A549 (cell line): ENCODE results near the gene PTGES2.
"Not testable (repeated sequence)": the region's sequence is repeated elsewhere in the genome, so short reads cannot be mapped to it uniquely, and the experiment has no call there.

Experiments used
- FOSB ChIP-seq: fragments of 250-450 bp; sonication (Bioruptor Pico); IDR thresholded peaks from 2 replicates; pipeline ENCODE4 v1.5.0; 2020; ENCODE audit warnings: mild to moderate bottlenecking, moderate library complexity
- GATA3 ChIP-seq: IDR thresholded peaks from 2 replicates; pipeline ENCODE4 v1.6.1; 2012; ENCODE audit warnings: borderline replicate concordance
- MYC ChIP-seq: IDR thresholded peaks from 2 replicates; pipeline ENCODE4 v1.6.1; 2012; ENCODE audit warnings: mild to moderate bottlenecking, inconsistent platforms, low read length, improper control_type of control experiment, borderline replicate concordance
- NR3C1 ChIP-seq: fragments of >200 bp; sonication (Bioruptor Twin); formaldehyde crosslinking; IDR thresholded peaks from 3 replicates; pipeline ENCODE4 v1.6.1; 2017
- POLR2A ChIP-seq: IDR thresholded peaks from 2 replicates; pipeline ENCODE4 v1.6.1; 2012; ENCODE audit warnings: mild to moderate bottlenecking, low read length
- RCOR1 ChIP-seq: fragments of 150-350 bp; IDR thresholded peaks from 2 replicates; pipeline ENCODE4 v1.6.1; 2014; ENCODE audit warnings: antibody characterized with exemption, low read length, low read depth
- ZC3H11A ChIP-seq: fragments of 450-650 bp; IDR thresholded peaks from 2 replicates; pipeline ENCODE4 v1.6.1; 2014; ENCODE audit warnings: antibody characterized with exemption, mild to moderate bottlenecking
- ZFP36 ChIP-seq: fragments of 450-650 bp; IDR thresholded peaks from 2 replicates; pipeline ENCODE4 v1.6.1; 2014; ENCODE audit warnings: borderline replicate concordance; ENCODE audit not compliant: partially characterized antibody
- TF ChIP-seq, protein P1 (sequence below): IDR thresholded peaks from 2 replicates; pipeline ENCODE4 v1.6.1; 2012
- TF ChIP-seq, protein P2 (sequence below): fragments of >200 bp; sonication (Bioruptor Twin); formaldehyde crosslinking; IDR thresholded peaks from 3 replicates; pipeline ENCODE4 v1.5.1; 2016
- TF ChIP-seq, protein P3 (sequence below): fragments of >200 bp; sonication (Bioruptor Twin); formaldehyde crosslinking; IDR thresholded peaks from 2 replicates; pipeline ENCODE4 v1.6.1; 2016

DNA sequence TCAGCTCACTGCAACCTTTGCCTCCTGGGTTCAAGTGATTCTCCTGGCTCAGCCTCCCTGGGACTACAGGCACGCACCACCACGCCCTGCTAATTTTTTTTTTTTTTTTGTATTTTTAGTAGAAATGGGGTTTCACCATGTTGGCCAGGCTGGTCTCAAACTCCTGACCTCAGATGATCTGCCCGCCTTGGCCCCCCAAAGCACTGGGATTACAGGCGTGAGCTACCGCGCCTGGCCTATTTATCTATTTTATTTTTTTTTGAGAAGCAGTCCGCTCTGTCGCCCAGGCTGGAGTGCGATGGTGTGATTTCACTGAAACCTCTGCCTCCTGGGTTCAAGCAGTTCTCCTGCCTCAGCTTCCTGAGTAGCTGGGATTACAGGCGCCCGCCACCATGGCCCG is 56.1 kb downstream of the PTGES2 start:
- TF ChIP-seq, protein P1, sequence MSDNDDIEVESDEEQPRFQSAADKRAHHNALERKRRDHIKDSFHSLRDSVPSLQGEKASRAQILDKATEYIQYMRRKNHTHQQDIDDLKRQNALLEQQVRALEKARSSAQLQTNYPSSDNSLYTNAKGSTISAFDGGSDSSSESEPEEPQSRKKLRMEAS = not testable (repeated sequence)
- TF ChIP-seq FOSB (CRISPR knock-in tag); NR3C1; GATA3; ZFP36; ZC3H11A; MYC; RCOR1; POLR2A: not testable (repeated sequence)
- TF ChIP-seq, protein P2, sequence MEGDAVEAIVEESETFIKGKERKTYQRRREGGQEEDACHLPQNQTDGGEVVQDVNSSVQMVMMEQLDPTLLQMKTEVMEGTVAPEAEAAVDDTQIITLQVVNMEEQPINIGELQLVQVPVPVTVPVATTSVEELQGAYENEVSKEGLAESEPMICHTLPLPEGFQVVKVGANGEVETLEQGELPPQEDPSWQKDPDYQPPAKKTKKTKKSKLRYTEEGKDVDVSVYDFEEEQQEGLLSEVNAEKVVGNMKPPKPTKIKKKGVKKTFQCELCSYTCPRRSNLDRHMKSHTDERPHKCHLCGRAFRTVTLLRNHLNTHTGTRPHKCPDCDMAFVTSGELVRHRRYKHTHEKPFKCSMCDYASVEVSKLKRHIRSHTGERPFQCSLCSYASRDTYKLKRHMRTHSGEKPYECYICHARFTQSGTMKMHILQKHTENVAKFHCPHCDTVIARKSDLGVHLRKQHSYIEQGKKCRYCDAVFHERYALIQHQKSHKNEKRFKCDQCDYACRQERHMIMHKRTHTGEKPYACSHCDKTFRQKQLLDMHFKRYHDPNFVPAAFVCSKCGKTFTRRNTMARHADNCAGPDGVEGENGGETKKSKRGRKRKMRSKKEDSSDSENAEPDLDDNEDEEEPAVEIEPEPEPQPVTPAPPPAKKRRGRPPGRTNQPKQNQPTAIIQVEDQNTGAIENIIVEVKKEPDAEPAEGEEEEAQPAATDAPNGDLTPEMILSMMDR = not testable (repeated sequence)
- TF ChIP-seq, protein P3, sequence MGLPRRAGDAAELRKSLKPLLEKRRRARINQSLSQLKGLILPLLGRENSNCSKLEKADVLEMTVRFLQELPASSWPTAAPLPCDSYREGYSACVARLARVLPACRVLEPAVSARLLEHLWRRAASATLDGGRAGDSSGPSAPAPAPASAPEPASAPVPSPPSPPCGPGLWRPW = not testable (repeated sequence)
